C4-2B (cell line): ENCODE results near the gene RASSF7.

ENCODE experiments used
- ZFX ChIP-seq: fragments of 450-650 bp; IDR thresholded peaks from 2 replicates; pipeline ENCODE4 v1.6.1; 2017
- TF ChIP-seq, protein P1 (sequence below): fragments of 450-650 bp; conservative IDR thresholded peaks from 2 replicates; pipeline ENCODE4 v1.5.1; 2017; ENCODE audit warnings: mild to moderate bottlenecking

DNA sequence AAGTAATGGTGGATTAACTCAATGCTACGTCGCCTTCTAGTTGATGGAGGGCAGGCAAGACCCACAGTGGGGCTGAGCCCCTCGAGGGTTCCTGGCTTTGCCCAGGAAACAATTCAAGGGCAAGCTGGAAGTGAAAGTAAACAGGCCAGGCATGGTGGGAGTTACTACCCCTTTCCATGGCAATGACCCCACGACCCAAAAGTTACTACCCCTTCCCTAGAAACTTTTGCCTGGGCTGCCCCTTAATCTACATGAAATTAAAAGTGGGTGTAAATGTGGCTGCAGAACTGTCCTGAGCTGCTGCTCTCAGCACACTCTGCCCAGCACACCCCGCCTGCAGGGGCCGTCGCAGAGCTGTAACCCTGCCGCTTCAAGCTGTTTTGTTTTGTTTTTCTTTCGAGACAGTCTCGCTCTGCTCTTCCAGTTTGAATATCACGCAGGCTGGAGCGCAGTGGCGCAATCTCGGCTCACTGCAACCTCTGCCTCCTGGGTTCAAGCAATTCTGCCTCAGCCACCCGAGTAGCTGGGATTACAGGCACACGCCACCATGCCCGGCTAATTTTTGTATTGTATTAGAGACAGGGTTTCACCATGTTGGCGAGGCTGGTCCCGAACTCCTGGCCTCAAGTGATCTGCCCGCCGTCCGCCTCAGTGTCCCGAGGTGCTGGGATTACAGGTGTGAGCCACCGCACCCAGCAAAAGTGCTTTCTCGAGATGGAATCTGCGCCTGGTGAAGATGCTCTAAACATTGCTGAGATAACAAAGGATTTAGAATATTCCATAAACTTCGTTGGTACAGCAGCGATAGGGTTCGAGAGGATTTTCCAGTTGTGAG lies 47.8 kb upstream of the RASSF7 start:
- TF ChIP-seq, protein P1, sequence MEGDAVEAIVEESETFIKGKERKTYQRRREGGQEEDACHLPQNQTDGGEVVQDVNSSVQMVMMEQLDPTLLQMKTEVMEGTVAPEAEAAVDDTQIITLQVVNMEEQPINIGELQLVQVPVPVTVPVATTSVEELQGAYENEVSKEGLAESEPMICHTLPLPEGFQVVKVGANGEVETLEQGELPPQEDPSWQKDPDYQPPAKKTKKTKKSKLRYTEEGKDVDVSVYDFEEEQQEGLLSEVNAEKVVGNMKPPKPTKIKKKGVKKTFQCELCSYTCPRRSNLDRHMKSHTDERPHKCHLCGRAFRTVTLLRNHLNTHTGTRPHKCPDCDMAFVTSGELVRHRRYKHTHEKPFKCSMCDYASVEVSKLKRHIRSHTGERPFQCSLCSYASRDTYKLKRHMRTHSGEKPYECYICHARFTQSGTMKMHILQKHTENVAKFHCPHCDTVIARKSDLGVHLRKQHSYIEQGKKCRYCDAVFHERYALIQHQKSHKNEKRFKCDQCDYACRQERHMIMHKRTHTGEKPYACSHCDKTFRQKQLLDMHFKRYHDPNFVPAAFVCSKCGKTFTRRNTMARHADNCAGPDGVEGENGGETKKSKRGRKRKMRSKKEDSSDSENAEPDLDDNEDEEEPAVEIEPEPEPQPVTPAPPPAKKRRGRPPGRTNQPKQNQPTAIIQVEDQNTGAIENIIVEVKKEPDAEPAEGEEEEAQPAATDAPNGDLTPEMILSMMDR: no peak
- no peak for TF ChIP-seq ZFX
